ENCODE data around the gene SNHG17. TPM values are rescaled to one million over a fixed set of nuclear protein-coding genes. Genes with fewer than 3 reads are reported as not detected.
"Not testable (repeated sequence)": the region's sequence is repeated elsewhere in the genome, so short reads cannot be mapped to it uniquely, and the experiment has no call there.

The SNHG17 gene
- total RNA-seq, 1 experiment from 2014 or later: 111 TPM

DNA sequence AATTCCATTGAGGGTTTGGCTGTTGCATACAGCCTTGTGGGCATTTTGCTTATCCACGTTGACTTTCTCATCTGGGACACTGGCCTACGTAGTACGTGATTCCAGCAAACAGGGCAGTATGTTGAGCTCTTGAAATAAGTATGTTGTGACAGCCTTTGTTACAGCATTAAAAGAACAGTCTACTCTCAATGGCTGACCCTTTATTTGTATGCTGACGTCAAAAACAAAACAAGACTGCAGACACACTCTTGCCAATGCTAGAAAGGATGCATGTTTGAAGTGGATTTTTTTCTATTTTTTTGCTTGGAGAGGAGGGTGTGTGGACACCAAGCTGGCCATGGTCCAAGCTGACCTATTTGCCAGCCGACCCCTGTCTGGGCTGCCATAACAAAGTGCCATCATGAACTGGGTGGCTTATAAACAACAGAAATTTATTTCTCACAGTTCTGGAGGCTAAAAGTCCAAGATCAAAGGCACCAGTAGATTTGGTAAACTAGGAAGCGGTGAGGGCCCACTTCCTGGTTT lies 10.8 kb upstream of the SNHG17 start:
- CTCF ChIA-PET: interaction anchor here (0.7 to 3.6 kb wide), 7 partner anchors 8 to 37 kb away, joined by 3 to 48 read pairs (median 4); partner anchors contain the start of genes RALGAPB and SNHG17
- Mint-ChIP-seq H3K9me3 (ENCODE audit: low read depth, unreplicated experiment) (no peaks in the 10 kb centered on the region), H3K4me1 (ENCODE audit: low read depth, unreplicated experiment) (peaks cover 23% of the 10 kb centered on the region), H3K4me3 (ENCODE audit: low read depth, unreplicated experiment) (peak overlapping the region; percentile 78), H3K27me3 (ENCODE audit: unreplicated experiment) (peaks cover 29% of the 10 kb centered on the region), H3K27ac (ENCODE audit: unreplicated experiment) (peak overlapping the region; percentile 75), H3K36me3 (ENCODE audit: insufficient read depth, unreplicated experiment) (peaks cover 30% of the 10 kb centered on the region)
- intact Hi-C loops (cut with micrococcal nuclease; ENCODE audit: unreplicated experiment): loop anchor here (1.0 kb wide), 2 partner anchors 11 to 26 kb away; partner anchors contain the start of genes RALGAPB and SNHG17
- BruUV-seq (replicated peaks): no TSS peak
- TF ChIP-seq, protein P1, sequence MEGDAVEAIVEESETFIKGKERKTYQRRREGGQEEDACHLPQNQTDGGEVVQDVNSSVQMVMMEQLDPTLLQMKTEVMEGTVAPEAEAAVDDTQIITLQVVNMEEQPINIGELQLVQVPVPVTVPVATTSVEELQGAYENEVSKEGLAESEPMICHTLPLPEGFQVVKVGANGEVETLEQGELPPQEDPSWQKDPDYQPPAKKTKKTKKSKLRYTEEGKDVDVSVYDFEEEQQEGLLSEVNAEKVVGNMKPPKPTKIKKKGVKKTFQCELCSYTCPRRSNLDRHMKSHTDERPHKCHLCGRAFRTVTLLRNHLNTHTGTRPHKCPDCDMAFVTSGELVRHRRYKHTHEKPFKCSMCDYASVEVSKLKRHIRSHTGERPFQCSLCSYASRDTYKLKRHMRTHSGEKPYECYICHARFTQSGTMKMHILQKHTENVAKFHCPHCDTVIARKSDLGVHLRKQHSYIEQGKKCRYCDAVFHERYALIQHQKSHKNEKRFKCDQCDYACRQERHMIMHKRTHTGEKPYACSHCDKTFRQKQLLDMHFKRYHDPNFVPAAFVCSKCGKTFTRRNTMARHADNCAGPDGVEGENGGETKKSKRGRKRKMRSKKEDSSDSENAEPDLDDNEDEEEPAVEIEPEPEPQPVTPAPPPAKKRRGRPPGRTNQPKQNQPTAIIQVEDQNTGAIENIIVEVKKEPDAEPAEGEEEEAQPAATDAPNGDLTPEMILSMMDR (IDR thresholded peaks at IDR 0.05; ENCODE audit: unreplicated experiment): no peak
- no peak for DNase-seq

DNA sequence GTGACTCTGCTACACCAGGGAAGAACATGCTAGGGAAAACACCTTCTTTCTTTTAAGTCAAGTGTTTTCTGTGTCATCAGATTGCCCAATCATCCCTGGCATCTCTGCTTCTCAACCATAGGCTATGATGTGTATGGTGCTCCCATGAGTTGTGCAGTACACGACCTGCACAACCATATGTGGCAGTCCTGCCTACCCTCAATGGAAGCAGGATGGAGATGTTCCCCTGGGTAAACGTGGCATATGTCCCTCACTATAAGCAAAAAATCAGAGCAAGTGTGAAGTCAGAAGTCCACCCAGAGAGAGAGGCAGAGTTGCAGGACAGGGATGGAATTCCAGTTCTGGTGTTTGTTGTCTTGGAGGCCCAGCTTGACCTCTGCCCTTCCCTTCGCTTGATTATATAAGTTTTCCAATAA lies 10.3 kb upstream of the SNHG17 start:
- peaks cover 23% of the 10 kb centered on the region for H3K4me1 Mint-ChIP-seq (ENCODE audit: low read depth, unreplicated experiment)
- CTCF ChIA-PET: interaction anchor here (3.6 kb wide), 1 partner anchor 27 kb away, joined by 48 read pairs; the partner anchor contains the start of gene RALGAPB
- intact Hi-C loops (cut with micrococcal nuclease; ENCODE audit: unreplicated experiment): no loop called here
- H3K4me3 Mint-ChIP-seq (ENCODE audit: low read depth, unreplicated experiment): no peak overlapping the region
- H3K27me3 Mint-ChIP-seq (ENCODE audit: unreplicated experiment): peaks cover 29% of the 10 kb centered on the region
- peaks cover 25% of the 10 kb centered on the region for H3K36me3 Mint-ChIP-seq (ENCODE audit: insufficient read depth, unreplicated experiment)
- BruUV-seq (replicated peaks): no TSS peak
- DNase-seq: no peak
- no peaks in the 10 kb centered on the region for H3K9me3 Mint-ChIP-seq (ENCODE audit: low read depth, unreplicated experiment)
- TF ChIP-seq, protein P1 (IDR thresholded peaks at IDR 0.05; ENCODE audit: unreplicated experiment): no peak
- no peak overlapping the region for H3K27ac Mint-ChIP-seq (ENCODE audit: unreplicated experiment)

DNA sequence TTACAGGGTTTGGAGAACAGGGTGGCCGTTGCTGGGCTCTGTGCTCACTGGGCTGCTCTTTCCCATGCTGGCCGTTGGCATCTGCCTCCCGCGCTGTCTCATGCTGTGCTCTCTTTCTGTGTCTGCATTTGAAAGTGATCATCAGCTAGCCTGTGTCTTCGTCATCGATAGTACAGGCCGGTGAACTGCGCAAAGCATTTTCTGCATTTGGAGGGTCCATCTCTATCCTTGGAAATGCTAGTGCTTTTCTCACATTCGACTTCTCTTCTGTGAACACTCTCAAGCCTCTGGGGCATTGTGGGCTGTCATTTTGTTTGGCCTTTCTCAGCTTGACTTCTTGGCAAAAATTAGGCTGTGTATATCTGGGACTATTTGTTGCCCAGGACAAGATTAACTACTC lies 6.8 kb upstream of the SNHG17 start:
- DNase-seq: no peak
- Mint-ChIP-seq H3K4me1 (ENCODE audit: low read depth, unreplicated experiment) (no peaks in the 10 kb centered on the region), H3K27me3 (ENCODE audit: unreplicated experiment) (peaks cover 49% of the 10 kb centered on the region), H3K4me3 (ENCODE audit: low read depth, unreplicated experiment) (no peak overlapping the region), H3K9me3 (ENCODE audit: low read depth, unreplicated experiment) (no peaks in the 10 kb centered on the region), H3K27ac (ENCODE audit: unreplicated experiment) (no peak overlapping the region), H3K36me3 (ENCODE audit: insufficient read depth, unreplicated experiment) (peaks cover 12% of the 10 kb centered on the region)
- BruUV-seq (replicated peaks): no TSS peak
- intact Hi-C loops (cut with micrococcal nuclease; ENCODE audit: unreplicated experiment): no loop called here
- TF ChIP-seq, protein P1 (IDR thresholded peaks at IDR 0.05; ENCODE audit: unreplicated experiment): no peak
- CTCF ChIA-PET: no interaction called here

DNA sequence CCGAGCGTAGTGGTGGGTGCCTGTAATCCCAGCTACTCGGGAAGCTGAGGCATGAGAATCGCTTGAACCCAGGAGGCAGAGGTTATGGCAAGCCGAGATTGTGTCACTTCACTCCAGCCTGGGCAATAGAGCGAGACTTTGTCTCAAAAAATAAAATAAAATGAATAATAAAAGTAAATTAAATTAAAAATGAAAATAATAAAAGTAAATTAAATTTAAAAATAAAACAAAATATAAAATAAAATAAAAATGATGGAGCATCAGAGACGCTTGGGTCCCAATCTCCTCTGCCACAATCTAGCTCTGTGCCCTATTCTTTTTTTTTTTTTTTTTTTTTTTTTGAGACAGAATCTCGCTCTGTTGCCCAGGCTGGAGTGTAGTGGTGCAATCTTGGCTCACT lies 6.0 kb upstream of the SNHG17 start:
- BruUV-seq (replicated peaks); H3K4me1 Mint-ChIP-seq (ENCODE audit: low read depth, unreplicated experiment); H3K9me3 Mint-ChIP-seq (ENCODE audit: low read depth, unreplicated experiment); intact Hi-C loops (cut with micrococcal nuclease; ENCODE audit: unreplicated experiment); H3K36me3 Mint-ChIP-seq (ENCODE audit: insufficient read depth, unreplicated experiment); H3K27ac Mint-ChIP-seq (ENCODE audit: unreplicated experiment); DNase-seq; H3K4me3 Mint-ChIP-seq (ENCODE audit: low read depth, unreplicated experiment): not testable (repeated sequence)
- CTCF ChIA-PET: interaction anchor here (0.6 kb wide), 1 partner anchor 48 kb away, joined by 3 read pairs; no protein-coding TSS in a partner anchor
- H3K27me3 Mint-ChIP-seq (ENCODE audit: unreplicated experiment): peaks cover 49% of the 10 kb centered on the region

DNA sequence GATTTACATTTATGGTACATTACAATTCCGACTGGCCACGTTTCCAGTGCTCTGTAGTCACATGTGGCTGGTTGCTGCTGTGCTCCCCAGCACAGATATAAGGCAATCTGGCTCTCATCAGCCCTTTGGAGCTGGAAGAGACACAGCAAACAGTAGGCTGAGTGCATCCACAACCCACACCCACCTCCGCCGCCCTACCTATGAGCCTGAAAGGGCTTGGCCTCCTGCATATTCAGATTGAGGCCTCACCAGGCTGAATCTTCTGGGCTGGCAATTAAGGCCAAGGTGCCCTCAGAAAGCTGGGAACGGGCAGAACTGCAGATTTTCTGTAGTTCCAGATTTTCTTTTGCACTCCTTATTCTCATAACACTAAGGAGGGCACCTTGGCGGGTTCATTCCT lies 2.7 kb upstream of the SNHG17 start:
- H3K36me3 Mint-ChIP-seq (ENCODE audit: insufficient read depth, unreplicated experiment): peaks cover 27% of the 10 kb centered on the region
- H3K27ac Mint-ChIP-seq (ENCODE audit: unreplicated experiment): no peak overlapping the region
- intact Hi-C loops (cut with micrococcal nuclease; ENCODE audit: unreplicated experiment): no loop called here
- H3K9me3 Mint-ChIP-seq (ENCODE audit: low read depth, unreplicated experiment): no peaks in the 10 kb centered on the region
- CTCF ChIA-PET: interaction anchor here (0.6 to 1.2 kb wide), 3 partner anchors 9 to 289 kb away, joined by 3 to 4 read pairs (median 3); partner anchors contain the start of gene RALGAPB
- H3K4me1 Mint-ChIP-seq (ENCODE audit: low read depth, unreplicated experiment): peaks cover 1% of the 10 kb centered on the region
- DNase-seq: no peak
- H3K27me3 Mint-ChIP-seq (ENCODE audit: unreplicated experiment): peaks cover 36% of the 10 kb centered on the region
- TF ChIP-seq, protein P1 (IDR thresholded peaks at IDR 0.05; ENCODE audit: unreplicated experiment): no peak
- no TSS peak for BruUV-seq (replicated peaks)
- no peak overlapping the region for H3K4me3 Mint-ChIP-seq (ENCODE audit: low read depth, unreplicated experiment)

Data from Calu3 (cell line).